A549 (cell line): Measurements from ENCODE around the gene SRSF4. TPM values are rescaled to one million over a fixed set of nuclear protein-coding genes. Genes with fewer than 3 reads are reported as not detected.

Experiments
- ATAC-seq, 2 experiments: fragments of 200-7000 bp in 1 of 2; fragments of >200 bp in 1 of 2; cut with Nextera tagmentation in 1 of 2; cut with Tn5 transposase in 1 of 2; 3 replicates each; pipeline versions ENCODE4 v1.8.0 to v1.9.1; 2018 to 2020; ENCODE audit warnings: mild to moderate bottlenecking in 1 of 2, moderate library complexity in 1 of 2
- CTCF ChIA-PET: fragments of 300-600 bp; sonication (Branson Sonifier 250); formaldehyde crosslinking; extraction: SDS; loops from one replicate; lab custom pipeline; 2021; ENCODE audit warnings: antibody characterized with exemption, inconsistent platforms; lab: Yijun Ruan, JAX
- POLR2A ChIA-PET: fragments of 350-600 bp; formaldehyde crosslinking; extraction: SDS; loops from one replicate; lab custom pipeline; 2021; ENCODE audit warnings: antibody characterized with exemption, inconsistent platforms; lab: Yijun Ruan, JAX
- DNase-seq, 2 experiments: peaks; one replicate each; pipeline versions ENCODE4 v3.0.0 to v3.0.0-alpha.2; 2011 to 2016; ENCODE audit warnings: low read depth in 1 of 2, low spot score in 1 of 2
- FAIRE-seq: peaks from 2 replicates; lab custom pipeline; 2011; peaks lifted over from hg19 to GRCh38; lab: Jason Lieb, UNC
- H3K27ac ChIP-seq, 2 experiments: fragments of >200 bp; sonication (Bioruptor Twin); formaldehyde crosslinking; 3 replicates each; pipeline ENCODE4 v1.5.1; 2016 to 2017
- H3K4me1 ChIP-seq: fragments of >200 bp; sonication (Bioruptor Twin); formaldehyde crosslinking; 3 replicates; pipeline ENCODE4 v1.6.1; 2016
- H3K4me2 ChIP-seq: fragments of >200 bp; sonication (Bioruptor Twin); formaldehyde crosslinking; 3 replicates; pipeline ENCODE4 v1.6.1; 2016
- H3K4me3 ChIP-seq: fragments of >200 bp; sonication (Bioruptor Twin); formaldehyde crosslinking; 3 replicates; pipeline ENCODE4 v1.5.1; 2016
- H3K9me3 ChIP-seq: fragments of >200 bp; sonication (Bioruptor Twin); formaldehyde crosslinking; 3 replicates; pipeline ENCODE4 v1.6.1; 2016
- CBX2 ChIP-seq: fragments of 200-600 bp; sonication (generic); IDR thresholded peaks from 2 replicates; pipeline ENCODE4 v1.6.1; 2016; ENCODE audit warnings: low read depth, mild to moderate bottlenecking, borderline replicate concordance
- CBX8 ChIP-seq: fragments of 200-600 bp; sonication (generic); IDR thresholded peaks from 2 replicates; pipeline ENCODE4 v1.6.1; 2016
- CEBPB ChIP-seq, 2 experiments: fragments of >200 bp in 1 of 2; sonication (Bioruptor Twin) in 1 of 2; formaldehyde crosslinking in 1 of 2; IDR thresholded peaks; 2 replicates each; pipeline ENCODE4 v1.6.1; 2012 to 2016
- CHD2 ChIP-seq: fragments of 150-350 bp; IDR thresholded peaks from 2 replicates; pipeline ENCODE4 v1.6.1; 2014; ENCODE audit warnings: low read length; ENCODE audit not compliant: partially characterized antibody
- CHD4 ChIP-seq: fragments of 200-600 bp; sonication (generic); IDR thresholded peaks from 2 replicates; pipeline ENCODE4 v1.6.1; 2016; ENCODE audit warnings: antibody characterized with exemption, mild to moderate bottlenecking, borderline replicate concordance
- EHMT2 ChIP-seq: fragments of 200-600 bp; sonication (generic); IDR thresholded peaks from 2 replicates; pipeline ENCODE4 v1.6.1; 2016; ENCODE audit warnings: antibody characterized with exemption, low read depth, mild to moderate bottlenecking, moderate library complexity
- EP300 ChIP-seq, 2 experiments: fragments of >200 bp; sonication (Bioruptor Twin); formaldehyde crosslinking; IDR thresholded peaks; 2 replicates in 1 of 2; 3 replicates in 1 of 2; pipeline ENCODE4 v1.6.1; 2016 to 2017
- ESRRA ChIP-seq: fragments of 150-350 bp; IDR thresholded peaks from 2 replicates; pipeline ENCODE4 v1.6.1; 2014; ENCODE audit warnings: mild to moderate bottlenecking, low read length, borderline replicate concordance
- FOSB ChIP-seq: fragments of 250-450 bp; sonication (Bioruptor Pico); IDR thresholded peaks from 2 replicates; pipeline ENCODE4 v1.5.0; 2020; ENCODE audit warnings: mild to moderate bottlenecking, moderate library complexity
- FOSL2 ChIP-seq, 2 experiments: fragments of 450-650 bp in 1 of 2; fragments of >200 bp in 1 of 2; sonication (Bioruptor Twin) in 1 of 2; formaldehyde crosslinking; IDR thresholded peaks; 2 replicates each; pipeline versions ENCODE4 v1.5.0 to v1.6.1; 2016 to 2020; ENCODE audit warnings: mild to moderate bottlenecking in 1 of 2, moderate library complexity in 1 of 2
- FOXS1 ChIP-seq: fragments of 250-450 bp; sonication (Bioruptor Pico); IDR thresholded peaks from 2 replicates; pipeline ENCODE4 v1.5.0; 2020; ENCODE audit warnings: mild to moderate bottlenecking, moderate library complexity
- HEYL ChIP-seq: fragments of 250-450 bp; sonication (Bioruptor Pico); IDR thresholded peaks from 2 replicates; pipeline ENCODE4 v1.8.0; 2021; ENCODE audit warnings: mild to moderate bottlenecking, moderate library complexity
- HOXA7 ChIP-seq: fragments of 250-450 bp; sonication (Bioruptor Pico); IDR thresholded peaks from 2 replicates; pipeline ENCODE4 v1.5.0; 2020; ENCODE audit warnings: mild to moderate bottlenecking, moderate library complexity
- JUN ChIP-seq, 2 experiments: fragments of >200 bp; sonication (Bioruptor Twin); formaldehyde crosslinking; IDR thresholded peaks; 2 replicates in 1 of 2; 3 replicates in 1 of 2; pipeline ENCODE4 v1.6.1; 2016 to 2017
- KDM5A ChIP-seq: fragments of 200-600 bp; sonication (generic); IDR thresholded peaks from 2 replicates; pipeline ENCODE4 v1.6.1; 2016; ENCODE audit warnings: antibody characterized with exemption, mild to moderate bottlenecking
- MAZ ChIP-seq: fragments of 150-350 bp; IDR thresholded peaks from 2 replicates; pipeline ENCODE4 v1.6.1; 2014; ENCODE audit warnings: antibody characterized with exemption, low read depth, low read length, borderline replicate concordance
- NFE2L2 ChIP-seq: fragments of 150-350 bp; conservative IDR thresholded peaks from 2 replicates; pipeline ENCODE4 v1.6.1; 2014; ENCODE audit warnings: low read length
- RARB ChIP-seq: fragments of 250-450 bp; sonication (Bioruptor Pico); IDR thresholded peaks from 2 replicates; pipeline ENCODE4 v1.8.0; 2021; ENCODE audit warnings: mild to moderate bottlenecking, moderate library complexity
- RCOR1 ChIP-seq: fragments of 150-350 bp; IDR thresholded peaks from 2 replicates; pipeline ENCODE4 v1.6.1; 2014; ENCODE audit warnings: antibody characterized with exemption, low read length, low read depth
- SMC3 ChIP-seq: fragments of >200 bp; sonication (Bioruptor Twin); formaldehyde crosslinking; IDR thresholded peaks from 3 replicates; pipeline ENCODE4 v1.6.1; 2018; ENCODE audit warnings: inconsistent platforms
- ZC3H11A ChIP-seq: fragments of 450-650 bp; IDR thresholded peaks from 2 replicates; pipeline ENCODE4 v1.6.1; 2014; ENCODE audit warnings: antibody characterized with exemption, mild to moderate bottlenecking
- WGBS: methylation state at CpG from one replicate; pipeline ENCODE4 v1.1.6; 2017; ENCODE audit errors: missing lambda C conversion rate; 5-methylcytosine and 5-hydroxymethylcytosine counted together
- polyA plus RNA-seq, 4 experiments: library from polyadenylated mRNA; depleted of rRNA in 3 of 4; stranded (reverse); fragments of >200 nt; fragmentation: RNase III in 1 of 4; extraction: RNeasy Plus Mini Kit Qiagen cat#74134 plus additional on column Dnase treatment in 1 of 4; gene quantifications; 2 replicates in 3 of 4; 3 replicates in 1 of 4; pipeline ENCODE4 v1.2.3, GENCODE V29; 2011 to 2017
- TF ChIP-seq, protein P1 (sequence below): fragments of 150-350 bp; IDR thresholded peaks from 2 replicates; pipeline ENCODE4 v1.6.1; 2014; ENCODE audit warnings: low read depth, mild to moderate bottlenecking, low read length
- TF ChIP-seq, protein P2 (sequence below): fragments of 450-650 bp; IDR thresholded peaks from 2 replicates; pipeline ENCODE4 v1.6.1; 2014; ENCODE audit warnings: antibody characterized with exemption
- TF ChIP-seq, protein P3 (sequence below): fragments of >200 bp; sonication (Bioruptor Twin); formaldehyde crosslinking; IDR thresholded peaks from 3 replicates; pipeline ENCODE4 v1.5.1; 2016
- TF ChIP-seq, protein P4 (sequence below): IDR thresholded peaks from 2 replicates; pipeline ENCODE4 v1.6.1; 2012

Gene SRSF4
- polyA plus RNA-seq, 2 of the 4 experiments (the other 2 are of a cell fraction) = 45.6 to 64.5 TPM

DNA sequence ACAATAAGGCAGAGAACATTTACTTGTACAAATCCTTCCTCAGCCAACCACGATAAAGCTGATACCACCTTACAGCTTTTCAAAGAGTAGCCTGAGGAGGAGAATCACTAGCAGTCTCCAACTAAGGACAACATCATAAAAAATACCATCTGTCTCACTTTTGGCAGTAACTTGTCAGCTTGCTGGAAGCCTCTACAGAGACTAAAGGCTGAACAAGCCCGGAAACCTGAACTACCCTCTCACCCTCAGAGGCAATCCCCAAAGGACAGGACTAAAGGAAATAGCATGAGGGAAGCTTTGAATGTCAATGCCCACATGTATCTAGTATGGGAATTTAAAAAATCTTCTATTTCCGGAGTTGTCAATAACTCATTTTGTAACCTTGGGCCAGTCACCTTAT, 10.6 kb downstream of the SRSF4 start:
- Histone ChIP-seq H3K27ac (no peak overlapping the region), H3K4me2 (no peak overlapping the region)

DNA sequence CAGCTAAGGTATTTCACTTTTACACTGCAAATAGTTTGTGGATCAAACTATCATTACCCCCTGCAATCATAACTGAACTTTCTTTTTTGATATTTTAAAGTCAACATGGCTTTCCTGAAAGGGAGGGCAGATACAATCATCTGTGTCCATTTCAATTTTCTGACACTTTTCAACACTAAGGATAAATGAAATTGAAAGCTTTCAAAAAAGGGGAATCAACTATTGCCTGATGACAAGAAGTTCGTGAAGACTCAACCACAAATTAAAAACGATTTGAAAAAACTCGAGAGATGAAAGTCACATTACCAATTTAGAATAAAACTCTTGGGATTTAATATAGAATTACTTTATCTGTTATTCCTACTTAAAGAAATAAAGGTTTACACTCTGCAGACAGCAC, 11.7 kb downstream of the SRSF4 start:
- Histone ChIP-seq H3K27ac (no peak overlapping the region), H3K9me3 (no peaks in the 10 kb centered on the region), H3K4me3 (no peak overlapping the region), H3K4me2 (no peak overlapping the region), H3K4me1 (0 out of 3 replicates have a peak, but pooled peaks cover 3% of the 10 kb centered on the region)
- no peak for DNase-seq
- ChIA-PET CTCF (interaction anchor here (0.6 to 3.6 kb wide), 2 partner anchors 11 to 14 kb away, joined by 4 to 17 read pairs; partner anchors contain the start of gene SRSF4), POLR2A (interaction anchor here (1.2 kb wide), 1 partner anchor 11 kb away, joined by 4 read pairs; the partner anchor contains the start of gene SRSF4)
- no peak for TF ChIP-seq EP300 (IDR thresholded peaks at IDR 0.05)
- no peak for TF ChIP-seq ZC3H11A
- no peak for TF ChIP-seq MAZ
- TF ChIP-seq, protein P1, sequence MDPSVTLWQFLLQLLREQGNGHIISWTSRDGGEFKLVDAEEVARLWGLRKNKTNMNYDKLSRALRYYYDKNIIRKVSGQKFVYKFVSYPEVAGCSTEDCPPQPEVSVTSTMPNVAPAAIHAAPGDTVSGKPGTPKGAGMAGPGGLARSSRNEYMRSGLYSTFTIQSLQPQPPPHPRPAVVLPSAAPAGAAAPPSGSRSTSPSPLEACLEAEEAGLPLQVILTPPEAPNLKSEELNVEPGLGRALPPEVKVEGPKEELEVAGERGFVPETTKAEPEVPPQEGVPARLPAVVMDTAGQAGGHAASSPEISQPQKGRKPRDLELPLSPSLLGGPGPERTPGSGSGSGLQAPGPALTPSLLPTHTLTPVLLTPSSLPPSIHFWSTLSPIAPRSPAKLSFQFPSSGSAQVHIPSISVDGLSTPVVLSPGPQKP = no peak
- no peak for TF ChIP-seq HOXA7 (CRISPR knock-in tag)
- TF ChIP-seq RARB = no peak
- TF ChIP-seq, protein P2, sequence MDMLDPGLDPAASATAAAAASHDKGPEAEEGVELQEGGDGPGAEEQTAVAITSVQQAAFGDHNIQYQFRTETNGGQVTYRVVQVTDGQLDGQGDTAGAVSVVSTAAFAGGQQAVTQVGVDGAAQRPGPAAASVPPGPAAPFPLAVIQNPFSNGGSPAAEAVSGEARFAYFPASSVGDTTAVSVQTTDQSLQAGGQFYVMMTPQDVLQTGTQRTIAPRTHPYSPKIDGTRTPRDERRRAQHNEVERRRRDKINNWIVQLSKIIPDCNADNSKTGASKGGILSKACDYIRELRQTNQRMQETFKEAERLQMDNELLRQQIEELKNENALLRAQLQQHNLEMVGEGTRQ = no peak
- TF ChIP-seq NFE2L2 = no peak
- TF ChIP-seq JUN (IDR thresholded peaks at IDR 0.05) = no peak
- TF ChIP-seq EHMT2 = no peak
- TF ChIP-seq FOSB (CRISPR knock-in tag) = no peak
- no peak for TF ChIP-seq SMC3
- TF ChIP-seq HEYL (CRISPR knock-in tag) = no peak
- TF ChIP-seq, protein P3, sequence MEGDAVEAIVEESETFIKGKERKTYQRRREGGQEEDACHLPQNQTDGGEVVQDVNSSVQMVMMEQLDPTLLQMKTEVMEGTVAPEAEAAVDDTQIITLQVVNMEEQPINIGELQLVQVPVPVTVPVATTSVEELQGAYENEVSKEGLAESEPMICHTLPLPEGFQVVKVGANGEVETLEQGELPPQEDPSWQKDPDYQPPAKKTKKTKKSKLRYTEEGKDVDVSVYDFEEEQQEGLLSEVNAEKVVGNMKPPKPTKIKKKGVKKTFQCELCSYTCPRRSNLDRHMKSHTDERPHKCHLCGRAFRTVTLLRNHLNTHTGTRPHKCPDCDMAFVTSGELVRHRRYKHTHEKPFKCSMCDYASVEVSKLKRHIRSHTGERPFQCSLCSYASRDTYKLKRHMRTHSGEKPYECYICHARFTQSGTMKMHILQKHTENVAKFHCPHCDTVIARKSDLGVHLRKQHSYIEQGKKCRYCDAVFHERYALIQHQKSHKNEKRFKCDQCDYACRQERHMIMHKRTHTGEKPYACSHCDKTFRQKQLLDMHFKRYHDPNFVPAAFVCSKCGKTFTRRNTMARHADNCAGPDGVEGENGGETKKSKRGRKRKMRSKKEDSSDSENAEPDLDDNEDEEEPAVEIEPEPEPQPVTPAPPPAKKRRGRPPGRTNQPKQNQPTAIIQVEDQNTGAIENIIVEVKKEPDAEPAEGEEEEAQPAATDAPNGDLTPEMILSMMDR = no peak
- no peak for TF ChIP-seq CBX8
- no peak for TF ChIP-seq CBX2
- no peak for TF ChIP-seq CEBPB (IDR thresholded peaks at IDR 0.05)
- no peak for TF ChIP-seq CHD2
- TF ChIP-seq CHD4 = no peak
- TF ChIP-seq, protein P4, sequence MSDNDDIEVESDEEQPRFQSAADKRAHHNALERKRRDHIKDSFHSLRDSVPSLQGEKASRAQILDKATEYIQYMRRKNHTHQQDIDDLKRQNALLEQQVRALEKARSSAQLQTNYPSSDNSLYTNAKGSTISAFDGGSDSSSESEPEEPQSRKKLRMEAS = no peak
- ATAC-seq = no peak
- WGBS = 84% methylated on average over 3 of the region's 3 CpGs
- no peak for FAIRE-seq

More for the DNA sequence above, 10.6 kb downstream of the SRSF4 start:
- 53% methylated on average over 3 of the region's 3 CpGs for WGBS
- FAIRE-seq (no peak), ATAC-seq (no peak), DNase-seq (no peak)
- POLR2A ChIA-PET = interaction anchor here (1.2 kb wide), 1 partner anchor 11 kb away, joined by 4 read pairs; the partner anchor contains the start of gene SRSF4
- H3K9me3 ChIP-seq = no peaks in the 10 kb centered on the region
- no peak overlapping the region for H3K4me3 ChIP-seq
- TF ChIP-seq FOSB (CRISPR knock-in tag) (no peak), MAZ (no peak), FOSL2 (IDR thresholded peaks at IDR 0.05) (no peak), FOSL2 (CRISPR knock-in tag; IDR thresholded peaks at IDR 0.05) (no peak), FOXS1 (CRISPR knock-in tag) (no peak), EP300 (IDR thresholded peaks at IDR 0.05) (no peak), ESRRA (no peak), RCOR1 (no peak), RARB (no peak), KDM5A (no peak), CHD4 (no peak)
- 0 out of 3 replicates have a peak, but pooled peaks cover 3% of the 10 kb centered on the region for H3K4me1 ChIP-seq
- CTCF ChIA-PET = interaction anchor here (3.6 kb wide), 1 partner anchor 10 kb away, joined by 17 read pairs; the partner anchor contains the start of gene SRSF4
